ENCODE measurements around the gene DHX35.

The DHX35 gene

GRCh38 chr20:39040116-39040515 lies 78.0 kb downstream of the DHX35 start:
- ATAC-seq = no peak

GRCh38 chr20:39041067-39041466 lies 78.9 kb downstream of the DHX35 start:
- ATAC-seq = no peak; the same call in 2 of the 3 replicates
- no peak for TF ChIP-seq ZNF70 (CRISPR knock-in tag; IDR thresholded peaks at IDR 0.05)
- no peak for TF ChIP-seq ESRRG (CRISPR knock-in tag; IDR thresholded peaks at IDR 0.05)
- no peak for TF ChIP-seq ARNTL (CRISPR knock-in tag; IDR thresholded peaks at IDR 0.05; ENCODE audit: borderline replicate concordance, low read depth)
- no peak for TF ChIP-seq ZC3H10 (CRISPR knock-in tag; IDR thresholded peaks at IDR 0.05)
- TF ChIP-seq ISL1 (CRISPR knock-in tag; IDR thresholded peaks at IDR 0.05) = no peak
- TF ChIP-seq BACH2 (CRISPR knock-in tag; IDR thresholded peaks at IDR 0.05; ENCODE audit: borderline replicate concordance) = no peak
- TF ChIP-seq CREB5 (CRISPR knock-in tag; IDR thresholded peaks at IDR 0.05; ENCODE audit: low read depth) = no peak
- no peak for TF ChIP-seq ZFP30 (CRISPR knock-in tag; IDR thresholded peaks at IDR 0.05)
- no peak for TF ChIP-seq CSRNP3 (CRISPR knock-in tag; IDR thresholded peaks at IDR 0.05)
- no peak for TF ChIP-seq ZFP3 (CRISPR knock-in tag; IDR thresholded peaks at IDR 0.05)
- no peak for TF ChIP-seq PPARA (CRISPR knock-in tag; IDR thresholded peaks at IDR 0.05; ENCODE audit: borderline replicate concordance)
- no peak for TF ChIP-seq GLIS3 (CRISPR knock-in tag; IDR thresholded peaks at IDR 0.05)
- TF ChIP-seq SNAI2 (CRISPR knock-in tag; IDR thresholded peaks at IDR 0.05) = no peak
- no peak for TF ChIP-seq TOX (CRISPR knock-in tag; IDR thresholded peaks at IDR 0.05; ENCODE audit: borderline replicate concordance)
- TF ChIP-seq OSR1 (CRISPR knock-in tag; IDR thresholded peaks at IDR 0.05) = no peak
- no peak for TF ChIP-seq POU6F1 (CRISPR knock-in tag; IDR thresholded peaks at IDR 0.05; ENCODE audit: borderline replicate concordance, low read depth)
- no peak for TF ChIP-seq RARB (CRISPR knock-in tag; IDR thresholded peaks at IDR 0.05)

More at GRCh38 chr20:39040116-39040515, 78.0 kb downstream of the DHX35 start:
- TF ChIP-seq SNAI2 (CRISPR knock-in tag; IDR thresholded peaks at IDR 0.05) (no peak), PPARA (CRISPR knock-in tag; IDR thresholded peaks at IDR 0.05; ENCODE audit: borderline replicate concordance) (no peak), ZFP30 (CRISPR knock-in tag; IDR thresholded peaks at IDR 0.05) (no peak), PATZ1 (CRISPR knock-in tag; IDR thresholded peaks at IDR 0.05; ENCODE audit: borderline replicate concordance) (no peak), ESRRG (CRISPR knock-in tag; IDR thresholded peaks at IDR 0.05) (no peak), RARB (CRISPR knock-in tag; IDR thresholded peaks at IDR 0.05) (no peak), ZFP3 (CRISPR knock-in tag; IDR thresholded peaks at IDR 0.05) (no peak), ZNF70 (CRISPR knock-in tag; IDR thresholded peaks at IDR 0.05) (no peak), TCF4 (CRISPR knock-in tag; IDR thresholded peaks at IDR 0.05; ENCODE audit: borderline replicate concordance) (no peak), CSRNP3 (CRISPR knock-in tag; IDR thresholded peaks at IDR 0.05) (no peak), CREB5 (CRISPR knock-in tag; IDR thresholded peaks at IDR 0.05; ENCODE audit: low read depth) (no peak)
